GM23338 (cell line): Measurements from ENCODE around the gene LPCAT3.

Experiments used
- CREB1 ChIP-seq: fragments of 250-450 bp; sonication (Bioruptor Pico); IDR thresholded peaks from 2 replicates; pipeline ENCODE4 v1.5.0; 2020; ENCODE audit warnings: low read depth, mild to moderate bottlenecking, moderate library complexity
- EZH2 ChIP-seq: fragments of 200-600 bp; sonication (generic); IDR thresholded peaks from one replicate; pipeline ENCODE4 v1.8.0; 2017; ENCODE audit warnings: antibody characterized with exemption, mild to moderate bottlenecking, low read depth; ENCODE audit not compliant: unreplicated experiment
- EZH2phosphoT487 ChIP-seq: fragments of 200-600 bp; sonication (generic); IDR thresholded peaks from one replicate; pipeline ENCODE4 v1.8.1; 2018; ENCODE audit warnings: antibody characterized with exemption; ENCODE audit not compliant: unreplicated experiment
- JUNB ChIP-seq: IDR thresholded peaks from one replicate; pipeline ENCODE4 v1.6.1; 2016; ENCODE audit warnings: antibody characterized with exemption; ENCODE audit not compliant: unreplicated experiment
- NANOG ChIP-seq: IDR thresholded peaks from 2 replicates; pipeline ENCODE4 v1.6.1; 2016; ENCODE audit warnings: antibody characterized with exemption, borderline replicate concordance
- POLR2AphosphoS5 ChIP-seq: IDR thresholded peaks from 2 replicates; pipeline ENCODE4 v1.6.1; 2016; ENCODE audit warnings: antibody characterized with exemption, low read depth
- STAT1 ChIP-seq: IDR thresholded peaks from one replicate; pipeline ENCODE4 v1.6.1; 2016; ENCODE audit warnings: antibody characterized with exemption; ENCODE audit not compliant: unreplicated experiment
- ZNF331 ChIP-seq: fragments of 250-450 bp; sonication (Bioruptor Pico); IDR thresholded peaks from 2 replicates; pipeline ENCODE4 v1.5.0; 2020; ENCODE audit warnings: low read depth, mild to moderate bottlenecking, moderate library complexity
- TF ChIP-seq, protein P1 (sequence below), 2 experiments: fragments of 200-600 bp in 1 of 2; sonication (generic) in 1 of 2; conservative IDR thresholded peaks; 2 replicates each; pipeline versions ENCODE4 v1.5.1 to v1.6.1; 2016 to 2017; ENCODE audit warnings: antibody characterized with exemption in 2 of 2, low read depth in 2 of 2, mild to moderate bottlenecking in 2 of 2, moderate library complexity in 1 of 2
- TF ChIP-seq, protein P2 (sequence below): IDR thresholded peaks from one replicate; pipeline ENCODE4 v1.6.1; 2018; ENCODE audit warnings: antibody characterized with exemption; ENCODE audit not compliant: unreplicated experiment
- TF ChIP-seq, protein P3 (sequence below): IDR thresholded peaks from 2 replicates; pipeline ENCODE4 v1.6.1; 2016; ENCODE audit warnings: antibody characterized with exemption

DNA sequence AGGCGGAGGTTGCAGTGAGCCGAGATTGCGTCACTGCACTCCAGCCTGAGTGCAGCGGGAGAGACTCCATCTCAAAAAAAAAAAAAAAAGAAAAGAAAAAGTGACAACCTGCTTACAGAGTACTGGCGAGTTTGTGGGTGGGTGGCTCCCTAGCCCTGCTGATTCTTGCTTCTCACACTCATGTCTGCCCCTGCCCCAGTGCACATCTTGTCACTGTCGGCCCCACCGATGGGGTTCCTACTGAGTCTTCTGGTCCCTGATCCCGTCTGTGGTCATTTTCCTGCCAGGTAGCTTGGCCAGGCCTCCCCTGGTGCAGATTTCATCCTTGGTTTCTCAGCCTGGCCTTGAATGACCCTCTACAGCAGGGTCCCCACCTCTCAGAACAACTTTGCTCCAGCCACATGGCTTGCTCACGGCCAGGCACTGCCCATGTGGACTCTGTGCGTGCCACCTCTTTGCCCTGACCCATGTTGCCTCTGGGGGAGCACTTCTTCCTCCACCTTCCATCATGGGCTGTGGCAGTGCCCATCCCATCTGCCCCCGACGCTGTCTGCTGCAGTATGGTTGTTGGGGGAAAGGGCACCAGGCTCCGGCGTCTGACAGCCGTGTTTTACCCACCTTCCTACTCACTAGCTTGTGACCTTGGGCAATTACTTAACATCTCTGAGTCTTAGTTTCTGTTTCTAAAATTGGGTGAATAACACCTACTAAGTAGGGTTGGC, 69.2 kb downstream of the LPCAT3 start:
- TF ChIP-seq EZH2 (no peak), POLR2AphosphoS5 (no peak), NANOG (no peak), JUNB (no peak), EZH2phosphoT487 (no peak), CREB1 (CRISPR knock-in tag) (no peak), ZNF331 (CRISPR knock-in tag) (no peak), STAT1 (no peak)
- TF ChIP-seq, protein P1, sequence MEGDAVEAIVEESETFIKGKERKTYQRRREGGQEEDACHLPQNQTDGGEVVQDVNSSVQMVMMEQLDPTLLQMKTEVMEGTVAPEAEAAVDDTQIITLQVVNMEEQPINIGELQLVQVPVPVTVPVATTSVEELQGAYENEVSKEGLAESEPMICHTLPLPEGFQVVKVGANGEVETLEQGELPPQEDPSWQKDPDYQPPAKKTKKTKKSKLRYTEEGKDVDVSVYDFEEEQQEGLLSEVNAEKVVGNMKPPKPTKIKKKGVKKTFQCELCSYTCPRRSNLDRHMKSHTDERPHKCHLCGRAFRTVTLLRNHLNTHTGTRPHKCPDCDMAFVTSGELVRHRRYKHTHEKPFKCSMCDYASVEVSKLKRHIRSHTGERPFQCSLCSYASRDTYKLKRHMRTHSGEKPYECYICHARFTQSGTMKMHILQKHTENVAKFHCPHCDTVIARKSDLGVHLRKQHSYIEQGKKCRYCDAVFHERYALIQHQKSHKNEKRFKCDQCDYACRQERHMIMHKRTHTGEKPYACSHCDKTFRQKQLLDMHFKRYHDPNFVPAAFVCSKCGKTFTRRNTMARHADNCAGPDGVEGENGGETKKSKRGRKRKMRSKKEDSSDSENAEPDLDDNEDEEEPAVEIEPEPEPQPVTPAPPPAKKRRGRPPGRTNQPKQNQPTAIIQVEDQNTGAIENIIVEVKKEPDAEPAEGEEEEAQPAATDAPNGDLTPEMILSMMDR (conservative IDR thresholded peaks at IDR 0.05; ENCODE audit: low read depth in 2 of 2): no peak; a peak in 2 of 4 replicates
- TF ChIP-seq, protein P2, sequence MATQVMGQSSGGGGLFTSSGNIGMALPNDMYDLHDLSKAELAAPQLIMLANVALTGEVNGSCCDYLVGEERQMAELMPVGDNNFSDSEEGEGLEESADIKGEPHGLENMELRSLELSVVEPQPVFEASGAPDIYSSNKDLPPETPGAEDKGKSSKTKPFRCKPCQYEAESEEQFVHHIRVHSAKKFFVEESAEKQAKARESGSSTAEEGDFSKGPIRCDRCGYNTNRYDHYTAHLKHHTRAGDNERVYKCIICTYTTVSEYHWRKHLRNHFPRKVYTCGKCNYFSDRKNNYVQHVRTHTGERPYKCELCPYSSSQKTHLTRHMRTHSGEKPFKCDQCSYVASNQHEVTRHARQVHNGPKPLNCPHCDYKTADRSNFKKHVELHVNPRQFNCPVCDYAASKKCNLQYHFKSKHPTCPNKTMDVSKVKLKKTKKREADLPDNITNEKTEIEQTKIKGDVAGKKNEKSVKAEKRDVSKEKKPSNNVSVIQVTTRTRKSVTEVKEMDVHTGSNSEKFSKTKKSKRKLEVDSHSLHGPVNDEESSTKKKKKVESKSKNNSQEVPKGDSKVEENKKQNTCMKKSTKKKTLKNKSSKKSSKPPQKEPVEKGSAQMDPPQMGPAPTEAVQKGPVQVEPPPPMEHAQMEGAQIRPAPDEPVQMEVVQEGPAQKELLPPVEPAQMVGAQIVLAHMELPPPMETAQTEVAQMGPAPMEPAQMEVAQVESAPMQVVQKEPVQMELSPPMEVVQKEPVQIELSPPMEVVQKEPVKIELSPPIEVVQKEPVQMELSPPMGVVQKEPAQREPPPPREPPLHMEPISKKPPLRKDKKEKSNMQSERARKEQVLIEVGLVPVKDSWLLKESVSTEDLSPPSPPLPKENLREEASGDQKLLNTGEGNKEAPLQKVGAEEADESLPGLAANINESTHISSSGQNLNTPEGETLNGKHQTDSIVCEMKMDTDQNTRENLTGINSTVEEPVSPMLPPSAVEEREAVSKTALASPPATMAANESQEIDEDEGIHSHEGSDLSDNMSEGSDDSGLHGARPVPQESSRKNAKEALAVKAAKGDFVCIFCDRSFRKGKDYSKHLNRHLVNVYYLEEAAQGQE: no peak
- TF ChIP-seq, protein P3, sequence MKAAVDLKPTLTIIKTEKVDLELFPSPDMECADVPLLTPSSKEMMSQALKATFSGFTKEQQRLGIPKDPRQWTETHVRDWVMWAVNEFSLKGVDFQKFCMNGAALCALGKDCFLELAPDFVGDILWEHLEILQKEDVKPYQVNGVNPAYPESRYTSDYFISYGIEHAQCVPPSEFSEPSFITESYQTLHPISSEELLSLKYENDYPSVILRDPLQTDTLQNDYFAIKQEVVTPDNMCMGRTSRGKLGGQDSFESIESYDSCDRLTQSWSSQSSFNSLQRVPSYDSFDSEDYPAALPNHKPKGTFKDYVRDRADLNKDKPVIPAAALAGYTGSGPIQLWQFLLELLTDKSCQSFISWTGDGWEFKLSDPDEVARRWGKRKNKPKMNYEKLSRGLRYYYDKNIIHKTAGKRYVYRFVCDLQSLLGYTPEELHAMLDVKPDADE: no peak
